Peyer's patch (tissue), 4 donors: ENCODE measurements around the gene ADAMTS16. TPM values are rescaled to one million over a fixed set of nuclear protein-coding genes. Genes with fewer than 3 reads are reported as not detected.

Experiments
- DNase-seq, 3 donors: peaks; one replicate each; pipeline ENCODE4 v3.0.0-alpha.2; 2017 to 2019
- H3K27ac ChIP-seq, 4 donors: fragments of 200-600 bp; sonication (generic); one replicate each; pipeline ENCODE4 v1.5.1; 2016 to 2019
- H3K27me3 ChIP-seq, 2 donors: fragments of 200-600 bp; sonication (generic); one replicate each; pipeline ENCODE4 v1.5.1; 2019
- H3K36me3 ChIP-seq, 3 donors: fragments of 200-600 bp; sonication (generic); one replicate each; pipeline ENCODE4 v1.5.1; 2016 to 2019
- H3K4me1 ChIP-seq, 4 donors: fragments of 200-600 bp; sonication (generic); one replicate each; pipeline ENCODE4 v1.5.1; 2016 to 2019
- H3K4me3 ChIP-seq, 4 donors: fragments of 200-600 bp; sonication (generic); 1 replicate in 3 of 4; 2 replicates in 1 of 4; pipeline ENCODE4 v1.5.1; 2016 to 2019; ENCODE audit warnings: mild to moderate bottlenecking in 1 of 4
- H3K9me3 ChIP-seq, 4 donors: fragments of 200-600 bp; sonication (generic); one replicate each; pipeline ENCODE4 v1.5.1; 2016 to 2019; ENCODE audit warnings: mild to moderate bottlenecking in 1 of 4
- POLR2A ChIP-seq, 2 donors: fragments of 450-650 bp; IDR thresholded peaks; one replicate each; pipeline ENCODE4 v1.5.1; 2017; ENCODE audit warnings: antibody characterized with exemption in 2 of 2, mild to moderate bottlenecking in 2 of 2, moderate library complexity in 2 of 2
- total RNA-seq, 4 donors: library from RNA; depleted of rRNA; stranded (reverse); fragments of >200 nt; gene quantifications; one replicate each; pipeline ENCODE4 v1.1.0, GENCODE V29; 2016
- TF ChIP-seq, protein P1 (sequence below), 6 experiments: fragments of 450-650 bp in 4 of 6; fragments of 200-600 bp in 2 of 6; sonication (generic) in 1 of 6; IDR thresholded peaks; one replicate each; pipeline ENCODE4 v1.5.1; 2017 to 2019; ENCODE audit warnings: antibody characterized with exemption in 6 of 6, mild to moderate bottlenecking in 3 of 6, moderate library complexity in 1 of 6

Gene ADAMTS16
- total RNA-seq, 4 donors from 2014 or later = 1.7 TPM; not detected in 3

DNA sequence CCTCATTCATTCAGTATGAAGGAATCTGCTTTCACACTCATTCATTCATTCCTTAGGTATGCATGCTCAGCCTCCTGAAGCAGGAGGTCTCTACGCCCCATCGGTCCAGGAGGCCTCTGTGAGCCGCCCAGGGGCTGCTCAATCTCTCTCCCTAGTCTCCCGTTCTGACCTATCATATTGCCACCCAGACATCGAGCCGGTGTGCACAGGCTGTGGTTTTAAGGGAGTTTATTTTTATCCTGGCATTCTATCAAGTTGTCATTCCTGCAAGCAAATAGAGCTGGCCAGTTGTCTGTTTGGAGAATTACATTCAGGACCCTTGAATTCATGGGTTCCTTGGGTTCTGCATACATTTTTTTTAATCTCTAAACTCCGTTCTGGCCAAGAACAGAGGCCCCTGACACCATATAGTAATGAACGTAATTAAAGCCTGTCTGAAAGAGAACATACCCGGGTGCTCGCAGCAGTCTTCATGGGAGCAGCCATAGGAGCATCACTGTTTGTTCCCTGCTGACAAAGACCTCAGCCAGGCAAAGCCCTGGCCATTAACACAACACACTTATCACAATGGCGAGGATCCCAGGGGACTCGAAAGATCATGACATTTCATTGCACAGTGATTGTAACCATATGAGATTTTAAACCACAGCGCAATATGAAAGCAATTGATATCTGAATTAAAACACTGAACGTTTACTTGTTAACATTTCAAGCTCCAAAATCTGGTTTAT, 80.9 kb downstream of the ADAMTS16 start:
- H3K36me3 ChIP-seq = no peaks in the 10 kb centered on the region
- H3K27me3 ChIP-seq = no peaks in the 10 kb centered on the region
- H3K27ac ChIP-seq = no peak overlapping the region
- no peak overlapping the region for H3K4me3 ChIP-seq
- H3K9me3 ChIP-seq = no peaks in the 10 kb centered on the region
- H3K4me1 ChIP-seq = no peaks in the 10 kb centered on the region
- TF ChIP-seq, protein P1, sequence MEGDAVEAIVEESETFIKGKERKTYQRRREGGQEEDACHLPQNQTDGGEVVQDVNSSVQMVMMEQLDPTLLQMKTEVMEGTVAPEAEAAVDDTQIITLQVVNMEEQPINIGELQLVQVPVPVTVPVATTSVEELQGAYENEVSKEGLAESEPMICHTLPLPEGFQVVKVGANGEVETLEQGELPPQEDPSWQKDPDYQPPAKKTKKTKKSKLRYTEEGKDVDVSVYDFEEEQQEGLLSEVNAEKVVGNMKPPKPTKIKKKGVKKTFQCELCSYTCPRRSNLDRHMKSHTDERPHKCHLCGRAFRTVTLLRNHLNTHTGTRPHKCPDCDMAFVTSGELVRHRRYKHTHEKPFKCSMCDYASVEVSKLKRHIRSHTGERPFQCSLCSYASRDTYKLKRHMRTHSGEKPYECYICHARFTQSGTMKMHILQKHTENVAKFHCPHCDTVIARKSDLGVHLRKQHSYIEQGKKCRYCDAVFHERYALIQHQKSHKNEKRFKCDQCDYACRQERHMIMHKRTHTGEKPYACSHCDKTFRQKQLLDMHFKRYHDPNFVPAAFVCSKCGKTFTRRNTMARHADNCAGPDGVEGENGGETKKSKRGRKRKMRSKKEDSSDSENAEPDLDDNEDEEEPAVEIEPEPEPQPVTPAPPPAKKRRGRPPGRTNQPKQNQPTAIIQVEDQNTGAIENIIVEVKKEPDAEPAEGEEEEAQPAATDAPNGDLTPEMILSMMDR (IDR thresholded peaks at IDR 0.05) = no peak
- TF ChIP-seq POLR2A (IDR thresholded peaks at IDR 0.05) = no peak
- no peak for DNase-seq

DNA sequence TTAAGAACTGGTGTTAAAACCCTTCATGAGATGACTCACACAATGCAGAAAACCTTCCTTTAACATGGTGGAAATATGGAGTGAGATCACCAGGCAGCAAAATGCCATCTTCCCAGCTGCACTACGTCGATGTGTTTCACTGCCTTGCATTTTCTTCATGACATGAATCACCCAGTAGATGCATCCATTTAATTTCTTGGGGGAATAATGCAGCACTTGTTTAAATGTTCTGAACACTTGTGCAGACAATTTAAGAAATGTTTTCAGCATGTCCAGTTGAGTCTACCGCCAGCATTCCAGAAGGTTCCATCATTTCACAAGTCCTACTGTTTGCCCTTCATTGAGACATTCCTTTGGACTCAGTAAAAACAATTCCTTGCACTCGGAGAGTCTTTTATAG, 81.6 kb downstream of the ADAMTS16 start:
- no peaks in the 10 kb centered on the region for H3K9me3 ChIP-seq
- no peaks in the 10 kb centered on the region for H3K27me3 ChIP-seq
- H3K4me1 ChIP-seq = no peaks in the 10 kb centered on the region
- no peak overlapping the region for H3K4me3 ChIP-seq
- DNase-seq = no peak
- H3K27ac ChIP-seq = no peak overlapping the region
- TF ChIP-seq POLR2A (IDR thresholded peaks at IDR 0.05) = no peak
- H3K36me3 ChIP-seq = no peaks in the 10 kb centered on the region

DNA sequence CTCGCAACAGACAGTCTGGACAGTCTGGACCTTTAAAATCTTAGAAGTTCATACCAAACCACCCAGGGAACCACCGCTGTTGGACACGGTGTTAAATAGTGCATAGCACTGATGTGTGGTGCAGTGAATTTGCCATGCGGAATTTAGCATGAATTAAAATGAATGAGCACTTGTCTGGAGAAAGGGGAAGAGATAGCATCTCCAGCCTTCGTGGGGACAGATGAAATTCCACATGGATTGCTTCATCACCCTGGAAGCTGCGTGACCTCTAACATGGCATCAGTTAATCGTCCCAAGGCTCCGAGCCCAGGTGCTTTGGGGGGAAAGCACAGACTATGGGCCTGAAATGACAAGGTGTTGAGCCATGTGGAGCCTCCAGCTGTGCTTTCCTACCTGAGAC, 91.4 kb downstream of the ADAMTS16 start:
- TF ChIP-seq POLR2A (IDR thresholded peaks at IDR 0.05) = no peak
- TF ChIP-seq, protein P1 (IDR thresholded peaks at IDR 0.05) = no peak
- Histone ChIP-seq H3K4me3 (no peak overlapping the region), H3K27me3 (no peaks in the 10 kb centered on the region), H3K36me3 (no peaks in the 10 kb centered on the region), H3K9me3 (no peaks in the 10 kb centered on the region), H3K4me1 (no peaks in the 10 kb centered on the region), H3K27ac (no peak overlapping the region)
- no peak for DNase-seq

DNA sequence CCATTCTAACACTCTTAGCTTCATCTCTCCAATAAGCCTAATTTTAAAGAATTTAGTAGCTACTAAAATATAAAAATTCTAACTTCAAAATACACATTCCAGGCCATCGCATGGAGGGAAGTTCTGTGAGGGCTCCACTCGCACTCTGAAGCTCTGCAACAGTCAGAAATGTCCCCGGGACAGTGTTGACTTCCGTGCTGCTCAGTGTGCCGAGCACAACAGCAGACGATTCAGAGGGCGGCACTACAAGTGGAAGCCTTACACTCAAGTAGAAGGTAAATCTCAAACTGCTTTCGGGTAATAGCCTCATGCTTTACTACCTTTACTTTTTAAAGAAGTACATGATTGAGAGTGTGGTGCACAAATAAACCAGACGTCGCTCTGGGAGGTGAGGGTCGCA, 94.8 kb downstream of the ADAMTS16 start:
- Histone ChIP-seq H3K36me3 (no peaks in the 10 kb centered on the region), H3K9me3 (no peaks in the 10 kb centered on the region), H3K27ac (no peak overlapping the region), H3K4me1 (no peaks in the 10 kb centered on the region), H3K4me3 (no peak overlapping the region), H3K27me3 (no peaks in the 10 kb centered on the region)
- DNase-seq = no peak
- no peak for TF ChIP-seq POLR2A (IDR thresholded peaks at IDR 0.05)
- TF ChIP-seq, protein P1 (IDR thresholded peaks at IDR 0.05) = no peak

DNA sequence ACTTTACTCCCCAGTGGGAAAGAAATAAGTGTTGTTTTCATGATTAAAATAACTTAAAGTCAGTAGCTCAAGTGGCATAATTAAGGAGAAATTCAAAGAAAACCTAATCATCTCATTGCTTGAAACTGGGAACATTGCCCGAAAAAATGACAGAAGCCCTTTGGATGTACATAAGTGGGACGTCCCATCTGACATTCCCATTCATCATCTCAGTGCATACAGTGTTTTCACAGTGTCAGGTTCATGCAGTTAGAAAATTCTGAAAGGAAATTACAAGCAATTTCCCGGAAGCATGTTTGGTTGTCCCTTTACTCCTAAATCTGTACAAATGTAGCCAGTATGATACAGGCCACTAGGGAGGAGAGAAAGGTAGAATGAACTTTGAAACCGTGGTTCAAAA, 95.6 kb downstream of the ADAMTS16 start:
- TF ChIP-seq, protein P1 (IDR thresholded peaks at IDR 0.05) = no peak
- no peak for TF ChIP-seq POLR2A (IDR thresholded peaks at IDR 0.05)
- H3K4me3 ChIP-seq = no peak overlapping the region
- H3K27me3 ChIP-seq = no peaks in the 10 kb centered on the region
- no peaks in the 10 kb centered on the region for H3K9me3 ChIP-seq
- DNase-seq = no peak
- no peaks in the 10 kb centered on the region for H3K36me3 ChIP-seq
- no peaks in the 10 kb centered on the region for H3K4me1 ChIP-seq
- no peak overlapping the region for H3K27ac ChIP-seq

DNA sequence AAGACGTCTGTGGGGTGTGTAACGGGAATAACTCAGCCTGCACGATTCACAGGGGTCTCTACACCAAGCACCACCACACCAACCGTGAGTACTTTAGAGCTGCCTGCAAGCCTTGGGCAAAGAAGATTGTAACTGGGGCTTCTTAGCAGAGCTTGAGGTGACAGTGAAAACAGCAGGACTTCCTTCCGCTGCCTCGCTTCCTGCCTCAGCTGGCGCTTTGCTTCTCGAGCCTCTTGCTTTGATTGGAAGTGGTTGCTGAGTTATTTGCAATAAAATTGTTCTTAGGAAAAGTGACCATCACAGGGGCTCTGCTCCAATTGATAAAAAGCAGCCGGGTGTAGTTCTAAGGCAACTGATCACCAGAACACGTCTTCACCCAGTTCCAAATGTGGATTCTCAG, 99.1 kb downstream of the ADAMTS16 start:
- TF ChIP-seq POLR2A (IDR thresholded peaks at IDR 0.05) = no peak
- TF ChIP-seq, protein P1 (IDR thresholded peaks at IDR 0.05) = no peak
- no peaks in the 10 kb centered on the region for H3K36me3 ChIP-seq
- H3K4me1 ChIP-seq = no peaks in the 10 kb centered on the region
- H3K4me3 ChIP-seq = no peak overlapping the region
- H3K9me3 ChIP-seq = no peaks in the 10 kb centered on the region
- DNase-seq = no peak
- no peak overlapping the region for H3K27ac ChIP-seq
- H3K27me3 ChIP-seq = no peaks in the 10 kb centered on the region
